ENCODE results near the gene CACFD1.

The CACFD1 gene

GRCh38 chr9:133502112-133502511 is 42.3 kb downstream of the CACFD1 start:
- no peak for DNase-seq (ENCODE audit: low read depth)

DNA sequence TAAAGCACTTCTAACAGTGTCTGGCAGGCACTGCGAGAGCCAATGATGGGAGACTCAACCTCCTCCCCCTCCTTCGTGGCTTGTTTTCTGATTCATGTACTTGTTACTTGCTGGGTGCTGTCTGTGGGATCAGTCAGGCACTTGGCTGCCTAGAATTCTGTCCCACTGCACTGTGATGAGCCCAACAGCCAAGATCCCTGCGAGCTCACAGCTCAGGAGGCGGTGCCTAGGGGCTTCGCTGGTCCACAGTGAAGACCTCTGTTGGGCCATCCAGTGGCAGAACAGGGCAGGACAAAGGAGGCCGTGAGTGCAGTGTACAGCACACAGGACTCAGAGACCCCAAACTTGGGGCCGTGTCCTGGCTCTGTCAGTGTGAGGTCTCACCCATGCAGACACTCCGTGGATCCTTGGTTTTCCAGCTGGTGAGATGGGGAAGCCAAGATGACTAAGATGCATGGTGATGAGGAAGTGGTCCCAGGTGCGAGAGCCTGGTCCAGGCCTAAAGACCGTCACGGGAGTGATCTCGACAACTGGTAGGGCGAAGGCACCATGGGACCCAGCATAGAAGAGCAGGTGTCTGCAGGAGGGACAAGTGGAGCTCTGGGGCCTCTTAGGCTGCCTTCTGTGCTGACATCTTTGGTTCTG is 45.5 kb downstream of the CACFD1 start:
- DNase-seq (ENCODE audit: low read depth): no peak

DNA sequence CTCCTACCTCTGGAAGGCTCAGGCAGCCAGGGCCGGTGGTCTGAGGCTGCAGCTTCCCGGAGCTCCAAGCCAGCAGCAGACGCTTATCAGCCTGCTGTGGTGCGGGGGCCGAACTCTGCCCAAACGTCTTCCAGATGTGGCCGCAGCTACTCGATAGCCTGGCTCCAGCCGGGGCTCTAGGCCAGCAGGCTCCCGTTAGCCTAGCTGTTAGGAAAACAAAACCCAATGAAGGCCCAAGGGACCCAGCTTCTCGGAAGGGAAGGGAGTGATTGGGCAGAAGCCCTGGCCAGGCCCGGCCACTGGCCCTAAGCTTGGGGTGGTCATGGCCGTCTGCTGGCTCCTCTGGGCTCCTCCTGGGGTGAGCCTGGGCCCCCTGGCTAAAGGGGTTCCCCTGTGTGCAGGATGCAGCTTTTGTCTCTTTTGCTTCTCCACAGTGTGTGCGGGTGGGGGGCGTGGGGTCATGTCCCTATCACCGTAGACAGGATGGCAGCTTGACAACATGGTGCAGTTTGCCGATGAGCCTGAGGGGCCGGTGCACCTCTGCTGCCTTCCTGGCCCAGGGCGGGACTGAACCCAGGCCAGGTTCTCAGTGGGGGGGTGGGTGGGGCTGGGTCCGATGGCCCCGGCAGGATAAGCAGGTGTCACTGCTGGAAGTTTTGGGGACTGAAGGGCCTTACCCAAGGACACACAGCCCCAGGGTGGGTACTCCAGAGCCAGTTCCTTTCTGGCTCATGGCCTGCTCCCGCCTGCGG is 46.3 kb downstream of the CACFD1 start:
- DNase-seq (ENCODE audit: low read depth): no peak

DNA sequence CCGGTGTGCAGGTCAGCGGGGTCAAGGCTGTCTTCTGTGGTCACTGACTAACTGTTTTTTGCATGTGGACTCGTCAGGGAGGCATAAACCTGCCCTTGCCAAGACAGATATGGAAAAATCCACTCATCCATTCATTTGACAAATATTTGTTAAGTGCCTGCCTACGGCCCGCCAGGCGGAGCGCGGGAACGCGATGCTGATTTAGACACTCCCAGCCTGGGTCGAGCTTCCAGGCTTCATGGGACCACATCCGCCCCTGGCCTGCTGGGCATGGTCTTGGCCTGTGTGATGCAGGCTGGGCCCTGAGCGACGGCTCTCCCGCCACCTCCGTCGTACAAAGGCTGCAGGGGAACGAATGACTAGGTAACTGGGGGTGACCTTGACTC is 46.9 kb downstream of the CACFD1 start:
- DNase-seq (ENCODE audit: low read depth): no peak

- DNase-seq (ENCODE audit: low read depth): no peak
These were observed 47.6 kb downstream of the CACFD1 start for GRCh38 chr9:133507246-133507965.

DNA sequence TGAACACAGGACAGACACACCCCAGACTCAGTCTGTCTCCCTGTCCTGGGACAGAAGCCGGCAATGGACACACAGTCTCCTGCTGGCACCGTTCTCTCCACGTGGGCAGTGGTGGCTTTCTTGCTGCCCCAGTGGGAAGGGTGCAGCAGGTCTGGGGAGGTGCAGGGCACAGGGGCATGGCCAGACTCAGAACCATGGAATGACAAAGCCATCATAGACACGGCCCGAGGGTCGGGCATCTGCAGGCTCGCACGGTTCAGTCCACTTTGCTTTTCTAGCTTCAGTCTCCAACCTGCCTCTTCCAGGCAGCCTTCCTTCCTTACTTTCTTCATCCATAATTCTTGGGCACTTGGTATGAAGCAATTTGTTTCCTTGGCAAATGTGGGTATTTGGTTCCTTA is 48.3 kb downstream of the CACFD1 start:
- DNase-seq (ENCODE audit: low read depth): no peak

- DNase-seq (ENCODE audit: low read depth): no peak
These were observed 49.7 kb downstream of the CACFD1 start for GRCh38 chr9:133509179-133510083.

GRCh38 chr9:133510926-133511505 is 51.2 kb downstream of the CACFD1 start:
- DNase-seq (ENCODE audit: low read depth): no peak

GRCh38 chr9:133511607-133512006 is 51.8 kb downstream of the CACFD1 start:
- no peak for DNase-seq (ENCODE audit: low read depth)

GRCh38 chr9:133512253-133513213 is 52.8 kb downstream of the CACFD1 start:
- no peak for DNase-seq (ENCODE audit: low read depth)

DNA sequence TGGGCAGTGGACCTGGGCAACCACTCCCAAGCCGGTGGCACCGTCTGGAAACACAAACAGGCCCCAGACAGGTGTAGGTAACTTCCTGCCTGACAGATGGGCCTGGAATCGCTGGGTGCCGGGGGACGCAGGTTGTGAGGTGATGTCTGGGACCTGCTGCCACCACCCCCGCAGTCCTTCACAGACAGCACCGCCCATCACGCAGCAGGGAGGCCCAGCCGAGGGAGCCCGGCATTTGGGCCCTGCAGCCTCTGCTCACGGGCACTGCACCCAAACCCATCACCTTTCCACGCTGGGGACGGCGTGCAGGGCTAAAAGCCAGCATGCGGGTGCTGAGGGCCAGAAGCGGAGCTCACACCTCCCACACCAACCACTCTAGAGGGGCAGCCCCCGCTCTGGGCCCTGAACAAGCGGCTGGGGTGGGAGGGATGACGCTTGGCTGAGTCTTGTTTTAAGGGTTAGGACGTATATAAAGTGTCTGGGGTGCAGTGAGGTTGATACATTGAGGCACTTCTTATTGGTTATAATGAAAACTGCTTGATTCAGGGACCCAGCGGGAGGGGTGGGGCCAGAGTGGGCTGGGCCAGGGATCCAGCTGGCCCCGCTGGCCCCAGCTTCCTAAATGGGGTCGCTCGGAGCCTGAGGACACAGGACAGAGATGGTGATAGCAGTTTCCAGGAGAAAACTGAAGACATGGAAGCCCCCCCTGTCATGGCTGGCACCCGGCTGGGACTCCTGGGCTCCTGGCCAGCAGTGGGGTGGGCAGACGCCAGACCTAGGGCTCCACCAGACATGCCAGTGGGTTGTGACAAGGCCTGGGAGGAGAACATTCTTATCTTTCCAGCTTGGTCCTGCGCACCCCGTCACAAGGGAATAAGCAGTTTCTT is 53.7 kb downstream of the CACFD1 start:
- DNase-seq (ENCODE audit: low read depth): no peak

DNA sequence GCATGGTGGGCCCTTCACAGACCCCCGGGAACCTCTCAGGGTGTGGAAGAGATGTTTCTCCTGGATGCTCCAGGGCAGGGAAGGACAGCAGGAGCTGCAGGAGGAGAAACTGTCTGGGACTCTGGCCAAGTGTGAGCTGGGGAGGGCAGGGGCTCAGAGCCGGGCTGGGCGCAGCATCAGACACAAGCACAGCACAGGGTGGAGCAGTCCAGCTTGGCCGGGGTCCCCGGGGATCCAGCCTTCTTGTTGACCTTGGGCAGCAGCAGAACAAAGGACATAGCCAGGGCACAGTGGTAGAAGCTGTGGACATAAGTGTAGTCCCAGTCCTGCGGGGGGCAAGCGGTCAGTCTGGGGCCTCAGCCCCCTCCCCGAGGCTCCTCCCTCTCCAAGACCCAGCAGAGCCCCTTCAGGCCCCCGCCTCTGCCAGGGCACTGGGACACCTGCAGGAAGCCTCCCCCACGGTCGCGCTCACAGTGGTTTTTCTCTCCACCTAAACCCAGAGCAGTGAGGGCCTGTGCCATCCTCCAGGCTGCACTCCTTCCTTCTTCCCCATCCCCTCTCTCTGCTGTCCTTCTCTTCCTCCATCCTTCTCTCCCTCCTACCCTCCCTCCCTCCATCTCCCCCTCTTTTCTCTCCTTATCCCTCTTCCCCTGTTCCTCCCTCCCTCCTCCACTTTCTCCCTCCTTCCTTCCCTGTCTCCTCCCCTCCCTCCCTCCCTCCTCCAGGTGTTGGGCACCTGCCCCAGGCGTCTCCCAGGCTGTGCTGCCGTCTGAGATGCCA is 54.9 kb downstream of the CACFD1 start:
- DNase-seq (ENCODE audit: low read depth): no peak

GRCh38 chr9:133515240-133515610 is 55.4 kb downstream of the CACFD1 start:
- no peak for DNase-seq (ENCODE audit: low read depth)

DNA sequence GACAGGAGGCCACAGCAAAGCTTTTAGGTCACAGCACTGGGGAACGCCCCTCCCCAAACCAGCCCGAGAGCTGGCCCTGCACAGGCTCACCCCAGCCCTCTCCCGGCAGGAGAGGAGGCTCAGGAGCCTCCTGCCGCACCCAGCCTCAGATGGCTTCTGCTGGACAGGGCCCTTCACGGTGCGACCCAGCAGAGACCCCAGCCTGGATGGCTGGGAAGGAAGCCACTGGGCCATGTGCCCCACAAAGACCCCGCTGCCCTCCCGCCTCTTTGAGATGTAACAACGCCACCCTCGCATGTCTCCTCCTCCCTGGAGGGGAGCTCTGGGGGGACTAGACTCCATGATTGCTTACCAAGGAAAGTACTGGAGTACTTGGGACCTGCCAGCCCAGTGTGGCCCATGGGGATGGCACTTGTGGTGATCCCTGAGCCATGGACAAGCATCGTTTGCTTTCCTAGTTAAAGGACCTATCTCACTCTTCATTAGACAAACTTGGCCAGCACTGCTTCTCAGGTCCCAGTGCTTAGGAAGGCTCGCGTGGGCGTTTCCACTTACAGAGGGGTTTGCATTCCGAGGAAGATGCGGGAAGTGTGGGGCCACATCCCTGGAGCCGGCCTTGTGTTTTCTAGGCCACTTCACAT is 56.0 kb downstream of the CACFD1 start:
- DNase-seq (ENCODE audit: low read depth): no peak

DNA sequence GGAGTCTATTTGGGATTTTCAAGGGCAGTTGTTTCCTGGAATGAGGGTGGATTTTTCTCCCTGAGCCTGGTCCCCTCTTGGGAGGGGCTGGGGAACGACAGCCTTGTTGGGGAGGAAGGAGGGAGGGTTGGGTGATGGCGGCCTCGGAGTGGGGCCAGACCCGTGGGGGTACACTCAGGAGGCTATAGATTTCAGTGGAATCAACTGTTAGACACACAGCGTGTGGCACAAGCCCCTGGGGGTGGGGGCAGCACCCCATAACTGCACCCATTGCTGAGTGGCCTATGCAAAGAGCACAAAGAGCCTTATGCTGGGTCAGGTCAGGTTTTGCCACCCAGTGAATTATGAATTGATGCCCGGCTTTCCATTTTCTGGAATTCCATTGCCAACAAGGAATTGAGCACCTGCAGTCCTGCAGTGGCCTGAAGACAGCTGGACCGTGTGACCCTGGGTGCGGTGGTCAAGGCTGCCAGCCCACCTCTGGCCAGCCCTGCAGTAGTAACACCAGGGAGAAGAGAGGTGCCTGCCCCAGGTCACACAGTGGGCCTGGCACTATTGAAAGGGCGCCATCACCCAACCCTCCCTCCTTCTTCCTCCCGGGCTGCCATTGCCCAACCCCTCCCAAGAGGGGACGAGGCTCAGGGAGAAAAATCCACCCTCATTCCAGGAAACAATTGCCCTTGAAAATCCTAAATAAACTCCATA is 56.6 kb downstream of the CACFD1 start:
- DNase-seq (ENCODE audit: low read depth): no peak

- no peak for DNase-seq (ENCODE audit: low read depth)
These were observed 57.2 kb downstream of the CACFD1 start for GRCh38 chr9:133516961-133517350.

GRCh38 chr9:133517711-133518110 is 57.9 kb downstream of the CACFD1 start:
- DNase-seq (ENCODE audit: low read depth): no peak

DNA sequence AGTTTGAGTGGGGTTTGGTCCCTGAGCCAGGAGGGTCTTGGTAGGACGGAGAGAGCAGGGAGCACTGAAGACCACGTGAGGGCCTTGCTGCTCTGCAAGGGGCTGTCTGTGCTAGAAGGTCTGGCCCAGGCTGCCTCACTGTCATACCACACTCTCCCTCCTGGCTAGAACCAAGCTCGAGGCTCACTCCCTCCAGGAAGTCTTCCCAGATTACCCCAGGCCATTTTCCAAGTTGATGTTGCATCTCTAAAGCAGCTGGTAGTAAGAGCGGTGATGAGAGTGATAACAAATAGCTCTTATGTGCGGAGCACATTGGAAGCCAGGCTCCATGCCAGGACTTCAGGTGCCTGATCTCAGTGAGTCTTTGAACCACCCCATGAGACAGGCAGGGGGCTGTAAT is 58.4 kb downstream of the CACFD1 start:
- no peak for DNase-seq (ENCODE audit: low read depth)
